Measurements from ENCODE around the gene GABRE. TPM values are rescaled to one million over a fixed set of nuclear protein-coding genes. Genes with fewer than 3 reads are reported as not detected.

Gene GABRE
- total RNA-seq: 2.4 and 65.3 TPM in 2 replicates

DNA sequence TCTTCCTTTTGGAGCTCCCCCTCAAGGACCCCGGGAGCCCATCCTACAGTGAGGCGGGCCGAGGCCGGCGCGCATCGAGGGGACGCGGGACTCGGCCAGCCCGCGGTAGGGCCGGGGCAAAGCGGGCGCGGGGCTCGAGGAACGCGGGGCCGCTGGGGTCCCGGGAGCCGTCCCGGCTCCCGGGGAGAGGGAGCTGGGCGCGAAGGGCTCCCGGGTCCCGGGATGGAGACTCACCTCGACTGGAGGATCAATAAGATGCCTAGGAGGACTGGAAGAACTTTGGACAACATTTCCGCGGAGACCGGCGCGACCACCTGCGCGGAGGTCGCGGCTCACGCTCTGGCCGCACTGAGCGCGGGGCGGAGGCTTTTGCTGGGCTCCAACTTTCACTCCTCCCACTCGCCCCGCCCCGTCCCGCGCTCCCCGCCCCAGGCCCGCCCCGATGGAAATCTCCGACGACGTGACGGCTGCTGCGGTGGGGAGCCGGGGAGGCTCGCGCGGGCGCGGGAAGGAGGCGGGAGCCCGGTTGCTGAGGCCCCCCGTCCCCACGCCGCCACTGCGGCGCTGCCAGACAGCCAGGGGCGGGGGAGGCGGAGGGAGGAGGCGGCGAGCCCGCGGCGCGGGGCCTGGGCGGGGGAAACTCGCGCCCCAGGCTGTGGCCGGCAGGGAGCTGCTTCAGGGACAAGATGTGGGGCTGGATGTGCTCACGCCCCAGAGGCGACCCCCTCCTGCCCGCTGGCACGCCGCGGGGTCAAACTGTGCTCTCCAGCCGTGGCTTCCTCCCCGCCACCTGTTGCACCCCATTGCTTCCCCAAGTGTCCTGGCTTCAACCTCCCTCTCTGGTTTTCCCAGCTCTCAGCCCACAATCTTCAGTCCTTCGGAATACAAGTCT, at the start of gene GABRE:
GABRE (minus strand) TSS at position 341 of the 892 bp plus-strand sequence; CDS start at position 290, 51 bp downstream.

DNA sequence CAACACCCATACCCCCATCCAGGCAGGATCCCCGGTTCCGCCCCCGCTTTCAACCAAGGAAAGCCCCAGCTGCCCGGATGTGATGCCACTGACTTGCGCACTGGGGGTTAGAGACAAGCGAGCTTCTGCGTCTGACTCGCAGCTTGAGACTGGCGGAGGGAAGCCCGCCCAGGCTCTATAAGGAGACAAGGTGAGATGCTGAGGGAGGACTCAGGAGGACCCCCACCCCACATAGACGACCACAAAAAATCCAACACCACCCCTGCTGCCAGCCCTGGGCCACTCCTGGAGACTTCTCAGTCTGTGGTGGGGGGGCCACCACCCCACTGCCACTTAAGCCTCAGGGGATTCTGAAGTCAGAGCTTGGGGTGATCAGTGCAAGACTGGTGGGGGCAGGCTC, 61.7 kb downstream of the GABRE start, which contains the start of gene MAGEA4:
MAGEA4 (plus strand) TSS at position 110 of the 400 bp plus-strand sequence. CDS start 10,776 bp downstream, outside the sequence.

Other genes starting within 250 kb of the GABRE start
- gene CNGA2, start 239.9 kb downstream of the GABRE start, total RNA-seq: not detected in 2 replicates
- not detected in 2 replicates for gene MAGEA4, start 61.8 kb downstream of the GABRE start, total RNA-seq
- not detected in 2 replicates for gene MAGEA10, start 163.9 kb upstream of the GABRE start, total RNA-seq

Measured in bladder microvascular endothelial cell (primary cell).